Left ventricle myocardium inferior (tissue), 1 donor: Measurements from ENCODE around the gene PLCB1. TPM values are rescaled to one million over a fixed set of nuclear protein-coding genes. Genes with fewer than 3 reads are reported as not detected.

Source experiments
- DNase-seq: peaks from one replicate; pipeline ENCODE4 v3.0.0-alpha.2; 2020
- H3K27ac ChIP-seq: fragments of 200-600 bp; replicated peaks from 2 replicates; pipeline ENCODE4 v1.8.0; 2021
- H3K27me3 ChIP-seq: fragments of 200-600 bp; 2 replicates; pipeline ENCODE4 v1.8.0; 2021; ENCODE audit warnings: low read depth
- H3K36me3 ChIP-seq: fragments of 200-600 bp; 2 replicates; pipeline ENCODE4 v1.8.0; 2021
- H3K4me1 ChIP-seq: fragments of 200-600 bp; 2 replicates; pipeline ENCODE4 v1.8.0; 2021
- H3K4me3 ChIP-seq: fragments of 200-600 bp; 2 replicates; pipeline ENCODE4 v1.8.0; 2021; ENCODE audit warnings: mild to moderate bottlenecking, moderate library complexity
- H3K9me3 ChIP-seq: fragments of 200-600 bp; replicated peaks from 2 replicates; pipeline ENCODE4 v1.8.0; 2021
- intact Hi-C: fragments of 100-400 bp; cut with micrococcal nuclease; formaldehyde crosslinking; loops from one replicate; pipeline ENCODE4 v1.11.0; 2022
- total RNA-seq: library from RNA; stranded (reverse); fragmentation: NEBNext Ultra II Directional; extraction: Animal tissue kit (Norgen Biotek cat#: 25700); gene quantifications from one replicate; pipeline ENCODE4 v1.2.1, GENCODE V29; 2021
- TF ChIP-seq, protein P1 (sequence below): fragments of 200-600 bp; IDR thresholded peaks from 2 replicates; pipeline ENCODE4 v1.8.0; 2021; ENCODE audit warnings: antibody characterized with exemption, mild to moderate bottlenecking, borderline replicate concordance
- donor health status: DM: no; HTN: yes; CAD: no; lungs with severe emphysema.

Gene PLCB1
- total RNA-seq, 1 donor from 2014 or later, result 6.0 TPM

DNA sequence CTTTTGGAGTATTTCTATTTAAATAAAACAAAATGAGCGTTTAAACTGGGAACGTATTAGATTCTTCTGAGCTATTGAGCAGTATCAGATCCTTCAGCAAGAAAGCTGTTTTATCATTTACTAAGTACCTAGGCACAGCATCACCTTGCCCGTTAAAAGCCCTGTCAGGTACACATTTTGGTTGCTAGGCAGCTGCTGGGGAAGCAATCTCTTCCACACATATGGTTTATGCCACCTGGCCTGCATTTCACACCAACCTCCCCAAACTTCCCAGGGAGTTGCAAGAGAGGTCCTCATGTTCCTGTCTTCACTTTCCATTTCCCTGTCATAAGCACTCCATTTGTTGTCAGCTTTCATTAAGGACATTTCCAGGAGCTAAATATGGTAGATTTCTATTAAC lies 400.1 kb downstream of the PLCB1 start:
- Histone ChIP-seq H3K27ac (no peak overlapping the region), H3K4me1 (peaks cover 7% of the 10 kb centered on the region), H3K9me3 (no peaks in the 10 kb centered on the region), H3K36me3 (no peaks in the 10 kb centered on the region), H3K4me3 (no peak overlapping the region), H3K27me3 (no peaks in the 10 kb centered on the region)
- intact Hi-C loops, result no loop called here
- DNase-seq, result no peak
- TF ChIP-seq, protein P1, sequence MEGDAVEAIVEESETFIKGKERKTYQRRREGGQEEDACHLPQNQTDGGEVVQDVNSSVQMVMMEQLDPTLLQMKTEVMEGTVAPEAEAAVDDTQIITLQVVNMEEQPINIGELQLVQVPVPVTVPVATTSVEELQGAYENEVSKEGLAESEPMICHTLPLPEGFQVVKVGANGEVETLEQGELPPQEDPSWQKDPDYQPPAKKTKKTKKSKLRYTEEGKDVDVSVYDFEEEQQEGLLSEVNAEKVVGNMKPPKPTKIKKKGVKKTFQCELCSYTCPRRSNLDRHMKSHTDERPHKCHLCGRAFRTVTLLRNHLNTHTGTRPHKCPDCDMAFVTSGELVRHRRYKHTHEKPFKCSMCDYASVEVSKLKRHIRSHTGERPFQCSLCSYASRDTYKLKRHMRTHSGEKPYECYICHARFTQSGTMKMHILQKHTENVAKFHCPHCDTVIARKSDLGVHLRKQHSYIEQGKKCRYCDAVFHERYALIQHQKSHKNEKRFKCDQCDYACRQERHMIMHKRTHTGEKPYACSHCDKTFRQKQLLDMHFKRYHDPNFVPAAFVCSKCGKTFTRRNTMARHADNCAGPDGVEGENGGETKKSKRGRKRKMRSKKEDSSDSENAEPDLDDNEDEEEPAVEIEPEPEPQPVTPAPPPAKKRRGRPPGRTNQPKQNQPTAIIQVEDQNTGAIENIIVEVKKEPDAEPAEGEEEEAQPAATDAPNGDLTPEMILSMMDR, result no peak

GRCh38 chr20:8534368-8535160 lies 402.5 kb downstream of the PLCB1 start:
- no peaks in the 10 kb centered on the region for H3K27me3 ChIP-seq
- no peaks in the 10 kb centered on the region for H3K36me3 ChIP-seq
- H3K4me1 ChIP-seq, result peaks cover 7% of the 10 kb centered on the region
- no peak for DNase-seq
- H3K27ac ChIP-seq, result no peak overlapping the region
- no peaks in the 10 kb centered on the region for H3K9me3 ChIP-seq
- TF ChIP-seq, protein P1, result no peak
- no peak overlapping the region for H3K4me3 ChIP-seq
- intact Hi-C loops, result no loop called here

DNA sequence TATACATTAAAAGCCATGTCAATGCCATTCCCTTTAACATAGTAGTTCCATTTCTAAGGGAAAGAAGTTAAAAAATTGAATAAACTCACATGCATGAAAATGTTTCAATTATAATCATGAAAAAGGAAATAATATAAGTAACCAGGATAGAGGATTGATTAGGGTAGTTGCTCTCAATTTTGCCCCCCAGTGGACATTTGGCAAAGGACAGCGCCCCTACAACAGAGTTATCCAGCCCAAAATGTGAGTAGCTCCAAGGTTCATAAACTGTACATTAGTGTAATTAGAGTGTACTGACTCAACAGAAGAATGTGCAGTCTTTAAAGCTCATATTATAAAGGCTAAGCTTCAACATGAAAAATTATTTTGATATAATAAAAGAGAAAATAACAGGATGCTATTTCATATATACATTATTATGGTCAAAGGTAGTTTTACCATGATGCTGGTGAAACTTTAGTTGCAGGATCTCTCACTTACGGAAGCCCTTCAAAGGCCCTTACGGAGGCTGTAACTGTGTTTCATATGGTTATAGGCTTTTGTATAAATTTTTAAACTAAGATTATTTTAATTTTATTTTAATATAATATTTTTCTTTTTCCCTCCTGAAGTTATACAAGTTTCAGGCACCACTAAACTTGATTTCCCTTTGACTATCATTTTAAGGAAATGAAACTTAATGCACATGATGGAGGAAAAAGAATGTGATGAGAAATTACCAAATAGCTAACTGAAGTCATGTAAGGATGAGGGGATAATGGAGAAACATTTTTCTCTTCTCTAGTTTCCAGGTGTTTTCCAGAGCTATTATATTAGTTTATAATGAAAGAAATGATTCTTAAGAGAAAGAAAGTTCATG lies 403.6 kb downstream of the PLCB1 start:
- intact Hi-C loops, result no loop called here
- Histone ChIP-seq H3K36me3 (no peaks in the 10 kb centered on the region), H3K4me3 (no peak overlapping the region), H3K27me3 (no peaks in the 10 kb centered on the region), H3K27ac (no peak overlapping the region), H3K4me1 (peaks cover 7% of the 10 kb centered on the region), H3K9me3 (no peaks in the 10 kb centered on the region)
- DNase-seq, result no peak
- TF ChIP-seq, protein P1, result peak; percentile 51

DNA sequence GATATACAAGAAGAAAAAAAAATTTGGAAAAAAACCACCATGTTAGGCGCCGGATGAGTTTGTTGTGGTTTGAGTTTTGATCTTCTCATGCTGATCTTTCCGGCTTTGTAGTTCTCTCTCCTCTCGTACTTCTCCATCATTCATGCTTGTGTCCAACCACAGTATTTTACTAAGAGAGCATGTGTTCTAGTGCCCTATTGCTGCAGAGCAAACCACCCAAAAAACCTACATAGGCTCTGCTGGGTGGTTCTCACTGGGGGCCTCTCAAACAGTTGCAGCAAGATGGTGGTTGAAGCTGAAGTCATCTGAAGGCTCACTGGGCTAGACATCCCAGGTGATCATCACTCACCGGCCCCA lies 404.2 kb downstream of the PLCB1 start:
- intact Hi-C loops, result no loop called here
- no peaks in the 10 kb centered on the region for H3K9me3 ChIP-seq
- no peak for DNase-seq
- no peaks in the 10 kb centered on the region for H3K36me3 ChIP-seq
- H3K27ac ChIP-seq, result no peak overlapping the region
- peaks cover 12% of the 10 kb centered on the region for H3K4me1 ChIP-seq
- no peaks in the 10 kb centered on the region for H3K27me3 ChIP-seq
- TF ChIP-seq, protein P1, result no peak
- no peak overlapping the region for H3K4me3 ChIP-seq

DNA sequence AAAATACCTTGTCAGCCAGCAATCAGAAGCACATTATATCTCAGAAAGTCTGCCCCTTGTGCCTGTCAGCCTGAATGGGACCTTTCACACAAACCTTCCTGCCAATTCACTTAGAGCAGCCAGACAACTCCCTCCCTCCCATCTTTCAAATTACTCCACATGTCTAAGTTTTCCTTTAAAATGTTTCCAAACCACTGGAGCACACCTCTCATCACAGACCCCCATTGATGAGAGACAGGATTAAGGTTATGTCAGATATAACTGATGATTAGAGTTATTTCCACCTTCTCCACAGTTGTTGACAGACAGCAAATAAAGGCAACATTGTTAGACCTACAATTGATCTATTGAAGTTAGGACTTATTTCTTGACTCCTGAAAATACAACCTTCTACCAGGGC lies 408.4 kb downstream of the PLCB1 start:
- no peaks in the 10 kb centered on the region for H3K27me3 ChIP-seq
- DNase-seq, result no peak
- peaks cover 24% of the 10 kb centered on the region for H3K4me1 ChIP-seq
- H3K9me3 ChIP-seq, result no peaks in the 10 kb centered on the region
- no peak overlapping the region for H3K4me3 ChIP-seq
- H3K36me3 ChIP-seq, result no peaks in the 10 kb centered on the region
- TF ChIP-seq, protein P1, result no peak
- no peak overlapping the region for H3K27ac ChIP-seq
- intact Hi-C loops, result no loop called here
